GM13976 (cell line): Measurements from ENCODE around the gene ITGA11.

Source experiments
- DNase-seq: peaks from one replicate; pipeline ENCODE4 v3.0.0; 2012; ENCODE audit warnings: low spot score
- CTCF ChIP-seq: IDR thresholded peaks from 2 replicates; pipeline ENCODE4 v1.5.1; 2012; ENCODE audit warnings: borderline replicate concordance, mild to moderate bottlenecking; ENCODE audit not compliant: insufficient read depth; ENCODE audit errors: extremely low read depth, missing control alignments, control extremely low read depth
- in situ Hi-C: fragments of 300-500 bp; cut with MboI; formaldehyde crosslinking; loops from one replicate; pipeline ENCODE4 v1.12.0; 2022; ENCODE audit warnings: low sequenced_read_pairs, mixed read lengths, inconsistent platforms; ENCODE audit not compliant: unreplicated experiment

Gene ITGA11

DNA sequence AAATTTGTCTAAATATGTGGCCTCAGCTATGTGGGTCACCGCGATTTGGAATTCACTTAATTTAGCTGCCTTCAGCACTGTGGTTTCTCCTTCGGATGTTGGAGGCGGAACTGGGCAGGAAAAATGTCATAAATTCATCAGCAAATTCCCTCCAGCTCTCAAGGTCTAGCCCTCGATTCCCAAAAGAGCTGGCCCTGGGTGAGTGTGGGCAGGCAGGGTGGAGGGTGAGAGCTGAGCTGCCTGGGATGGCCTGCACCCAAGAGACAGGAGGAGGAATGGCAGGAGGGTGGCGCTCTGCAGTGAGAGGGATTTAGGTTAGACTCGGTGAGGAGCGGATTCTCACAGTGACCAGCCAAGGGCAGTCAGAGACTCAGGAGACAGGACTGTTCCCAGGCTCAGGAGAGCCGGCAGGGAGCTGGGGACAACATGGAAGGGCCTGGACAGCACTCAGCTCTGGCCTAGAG lies 97.3 kb downstream of the ITGA11 start:
- in situ Hi-C loops = no loop called here
- no peak for DNase-seq
- no peak for TF ChIP-seq CTCF

DNA sequence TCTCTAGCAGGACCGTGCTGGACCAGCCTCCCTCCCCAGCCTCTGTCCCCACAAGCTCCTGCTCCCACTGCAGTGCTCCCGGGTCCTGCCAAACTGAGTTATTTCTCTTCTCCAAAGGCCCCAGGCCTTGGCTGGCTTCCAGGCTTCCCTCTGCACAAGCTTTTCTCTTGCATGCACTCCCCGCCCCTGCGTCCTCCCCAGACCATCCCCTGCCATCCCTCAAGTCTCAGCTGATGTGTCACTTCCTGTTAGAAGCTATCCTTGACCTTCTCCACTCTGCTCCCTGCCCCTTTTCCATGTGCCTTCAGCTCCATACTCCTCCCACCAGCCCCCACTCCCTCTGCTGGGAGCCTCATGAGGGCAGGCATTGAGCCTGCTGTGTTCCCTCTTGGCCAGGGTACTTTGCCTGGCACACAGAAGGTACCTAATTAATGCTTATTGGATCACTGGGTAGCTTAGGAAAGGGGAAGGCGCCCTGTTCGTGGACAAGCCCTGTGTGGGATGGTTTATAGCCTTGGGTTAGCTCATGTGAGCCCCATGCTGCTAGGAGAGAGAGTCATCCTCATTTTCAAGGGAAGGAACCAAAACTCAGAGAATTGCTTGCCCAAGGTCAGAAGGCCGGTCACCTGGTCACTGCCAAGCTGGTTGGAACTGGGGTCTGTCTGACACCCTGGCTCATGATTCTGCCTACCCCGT lies 98.0 kb downstream of the ITGA11 start:
- in situ Hi-C loops = no loop called here
- DNase-seq = no peak
- no peak for TF ChIP-seq CTCF

DNA sequence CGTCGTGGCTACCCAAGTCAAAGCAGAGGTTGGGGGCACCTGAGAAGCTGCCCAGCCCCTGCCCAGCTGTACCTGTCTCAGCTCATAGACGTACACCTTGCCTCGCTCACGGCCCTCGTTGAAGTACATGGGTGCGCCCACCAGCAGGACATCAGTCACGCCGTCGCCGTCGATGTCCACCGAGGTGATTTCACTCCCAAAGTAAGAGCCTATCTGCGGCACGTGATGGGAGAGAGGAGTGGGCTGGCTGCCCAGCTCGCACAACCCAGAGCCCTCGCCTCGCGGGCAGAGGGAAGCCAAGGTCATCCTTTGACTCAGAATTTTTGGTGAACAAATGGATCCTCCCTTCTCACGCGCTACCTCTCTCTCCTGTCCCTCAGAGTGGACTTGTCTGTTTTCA lies 99.7 kb downstream of the ITGA11 start:
- TF ChIP-seq CTCF = no peak
- DNase-seq = no peak
- in situ Hi-C loops = no loop called here

DNA sequence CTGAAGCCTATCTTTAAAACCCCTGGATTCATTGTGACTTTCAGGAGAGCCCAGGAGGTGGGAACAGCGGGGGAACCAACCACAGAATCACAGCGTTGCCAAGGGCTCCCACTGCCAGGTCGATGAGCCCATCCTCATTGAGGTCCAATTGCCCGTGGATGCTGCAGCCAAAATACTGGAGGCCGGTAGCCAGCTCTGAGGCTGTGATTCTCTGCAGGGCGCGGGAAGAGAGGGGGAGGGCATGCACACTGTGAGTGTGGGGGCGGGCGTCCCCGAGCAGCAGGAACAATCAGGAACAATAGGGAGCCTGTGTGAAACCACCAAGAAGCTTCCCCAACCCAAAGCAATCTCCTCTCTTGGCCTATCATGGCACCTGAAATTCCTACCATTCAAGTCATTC lies 101.1 kb downstream of the ITGA11 start:
- DNase-seq = no peak
- TF ChIP-seq CTCF = no peak
- in situ Hi-C loops = no loop called here

DNA sequence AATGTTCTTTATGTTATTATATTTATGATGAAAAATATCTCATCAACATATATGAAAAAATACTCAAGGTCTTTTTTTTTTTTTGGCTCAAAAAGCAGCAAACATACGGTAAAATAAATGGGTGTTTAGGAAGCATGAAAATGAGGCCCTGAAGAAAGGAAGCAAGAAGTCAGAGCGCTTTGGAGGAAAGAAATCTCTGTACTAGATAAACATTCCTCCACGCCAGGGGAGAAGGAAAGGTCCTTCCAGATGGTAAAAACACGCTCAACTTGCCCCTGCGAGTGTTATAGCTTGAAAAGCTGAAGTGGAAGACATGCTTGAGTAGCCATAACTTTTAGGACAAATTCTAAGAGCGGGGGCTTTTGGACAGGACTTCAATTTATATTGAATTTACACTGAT lies 101.5 kb downstream of the ITGA11 start:
- DNase-seq = no peak
- no peak for TF ChIP-seq CTCF
- in situ Hi-C loops = no loop called here

- no peak for TF ChIP-seq CTCF
- in situ Hi-C loops = no loop called here
- no peak for DNase-seq
Measured at GRCh38 chr15:68328964-68329363, 103.0 kb downstream of the ITGA11 start.
